ENCODE data around the gene GGTLC3.
"Not testable (repeated sequence)": the region's sequence is repeated elsewhere in the genome, so short reads cannot be mapped to it uniquely, and the experiment has no call there.

GGTLC3 gene

DNA sequence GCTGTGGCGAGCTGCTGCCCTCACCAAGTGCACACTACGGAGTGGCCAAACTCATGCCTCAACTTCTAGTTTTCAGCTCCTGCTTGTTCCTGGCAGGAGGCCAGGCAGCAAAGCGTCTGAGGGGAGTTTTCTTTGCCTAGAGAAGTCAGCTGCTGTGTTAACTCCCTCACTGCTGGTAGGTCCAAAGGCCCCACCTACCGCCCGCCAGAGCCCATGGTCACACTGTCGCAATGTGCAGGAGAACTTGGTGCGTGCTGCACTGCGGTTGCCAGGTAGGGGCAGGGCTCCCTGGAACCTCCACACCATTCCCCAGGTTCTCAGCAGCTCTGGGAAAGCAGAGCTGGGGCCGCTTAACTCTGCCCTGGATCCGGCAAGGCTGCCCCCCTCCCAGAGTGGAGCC is 5.6 kb downstream of the GGTLC3 start:
- not testable (repeated sequence) for DNase-seq

DNA sequence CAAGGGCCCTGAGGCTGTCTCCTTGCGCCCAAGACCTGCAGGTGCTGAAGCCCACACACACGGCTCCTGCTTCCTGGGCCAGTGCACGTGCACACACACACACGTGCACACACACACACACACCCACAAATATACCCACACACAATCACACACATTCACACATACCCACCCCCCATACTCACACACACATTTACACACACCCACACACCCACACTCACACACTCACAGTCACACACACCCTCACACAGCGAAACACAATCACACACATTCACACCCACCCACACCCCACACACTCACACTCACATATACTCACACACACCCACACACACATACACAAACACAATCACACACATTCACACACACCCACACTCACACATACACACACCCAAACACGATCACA is 6.6 kb downstream of the GGTLC3 start:
- DNase-seq = not testable (repeated sequence)

DNA sequence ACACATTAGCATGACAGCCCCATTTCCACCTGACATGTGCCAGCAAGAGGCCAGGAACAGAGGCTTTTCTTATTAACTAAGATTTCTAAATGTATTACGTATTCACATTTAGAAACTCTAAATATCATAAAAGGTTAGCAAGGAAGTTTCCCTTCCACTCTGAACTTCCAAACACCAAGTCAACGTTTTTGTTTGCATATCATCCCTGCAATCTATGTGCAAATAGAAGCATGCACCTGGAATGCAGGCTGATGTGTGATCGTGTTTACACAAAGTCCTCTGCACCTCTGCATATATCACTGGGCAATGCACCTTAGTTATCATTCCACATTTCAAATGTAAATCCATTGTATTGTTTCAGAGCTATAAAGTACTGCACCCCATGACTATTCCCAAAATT is 21.7 kb downstream of the GGTLC3 start:
- not testable (repeated sequence) for DNase-seq
